Hindlimb muscle (tissue), 1 donor: ENCODE results near the gene FOXO6. TPM values are rescaled to one million over a fixed set of nuclear protein-coding genes. Genes with fewer than 3 reads are reported as not detected.

Experiments used
- DNase-seq: peaks from one replicate; pipeline ENCODE4 v3.0.0-alpha.2; 2013
- polyA plus RNA-seq: library from polyadenylated mRNA; unstranded; fragments of 120-200 nt; gene quantifications from one replicate; pipeline ENCODE4 v1.2.1, GENCODE V29; 2013; ENCODE audit not compliant: insufficient read length

The FOXO6 gene
- polyA plus RNA-seq, 1 donor: 15.0 TPM

GRCh38 chr1:41411229-41411628, 50.0 kb downstream of the FOXO6 start:
- no peak for DNase-seq

DNA sequence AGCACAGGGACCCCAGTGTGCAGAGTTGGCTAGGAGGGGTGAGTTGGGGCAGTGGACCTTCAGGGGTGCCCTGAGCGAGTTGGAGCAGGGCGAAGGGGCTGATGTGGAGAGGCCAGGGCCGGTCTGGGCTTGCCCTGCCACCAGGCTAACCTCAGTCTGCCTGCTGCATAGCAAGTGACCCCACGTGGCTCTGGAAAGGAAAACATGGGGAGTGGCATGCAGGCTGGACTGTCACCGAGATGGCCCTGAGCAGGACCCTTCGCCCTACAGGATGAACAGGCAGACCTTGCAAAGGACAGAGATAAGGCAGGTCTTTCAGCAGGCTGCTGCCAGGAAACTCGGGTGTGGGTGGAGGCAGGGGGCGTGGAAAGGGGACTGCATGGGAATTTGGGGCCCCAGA, 51.5 kb downstream of the FOXO6 start:
- no peak for DNase-seq

DNA sequence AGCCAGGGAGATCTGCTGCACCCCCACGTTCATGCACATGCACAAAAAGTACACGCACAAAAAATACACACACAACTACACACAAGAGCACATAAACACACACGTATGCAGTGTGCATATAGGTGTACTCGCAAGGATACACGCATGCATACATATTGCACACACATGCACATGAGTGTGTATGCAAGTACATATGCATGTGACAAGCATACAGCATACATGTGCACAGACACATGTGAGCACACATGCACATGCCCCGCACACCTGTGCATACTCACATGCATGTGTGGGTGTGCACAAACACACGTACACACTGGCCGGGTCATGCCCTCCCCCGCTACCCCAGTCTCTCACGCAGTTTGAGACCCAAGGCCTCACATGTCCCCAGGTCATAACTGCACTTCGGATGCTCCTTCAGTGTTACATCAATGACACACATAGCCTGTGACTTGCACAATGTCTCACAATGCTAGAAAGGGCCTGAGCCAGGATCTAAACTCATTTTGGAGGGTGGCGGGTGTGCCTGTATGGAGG, 52.6 kb downstream of the FOXO6 start:
- no peak for DNase-seq

- no peak for DNase-seq
Measured at GRCh38 chr1:41414296-41414695, 53.1 kb downstream of the FOXO6 start.

DNA sequence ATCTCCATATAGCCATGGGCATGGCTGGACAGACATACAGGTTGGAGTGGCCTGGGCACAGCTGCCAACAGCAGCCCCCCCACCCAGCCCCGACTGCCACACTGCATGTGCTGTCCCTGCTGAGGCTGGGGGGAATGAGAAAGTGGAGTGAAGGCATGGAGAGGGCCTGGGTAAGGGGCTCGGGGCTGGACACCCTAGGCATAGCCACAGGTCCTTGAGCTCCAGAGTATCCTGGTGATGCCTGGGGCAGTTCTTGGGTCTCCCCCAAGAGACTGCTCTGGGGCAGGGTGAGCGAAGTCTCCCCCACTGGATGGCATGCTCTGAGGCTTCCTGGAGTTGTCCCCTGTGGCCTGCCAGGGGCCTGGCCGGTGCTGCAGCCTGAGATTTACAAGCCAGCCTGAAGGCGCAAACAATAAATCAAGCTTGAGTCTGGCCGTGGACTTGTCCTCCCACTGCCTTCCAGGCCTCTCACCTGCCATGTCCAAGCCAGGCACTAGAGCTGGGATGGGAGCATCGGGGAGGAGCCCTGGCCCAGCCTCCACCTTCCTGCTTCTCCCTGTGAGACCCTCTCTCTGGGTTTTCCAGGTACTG, 53.6 kb downstream of the FOXO6 start:
- DNase-seq: no peak

DNA sequence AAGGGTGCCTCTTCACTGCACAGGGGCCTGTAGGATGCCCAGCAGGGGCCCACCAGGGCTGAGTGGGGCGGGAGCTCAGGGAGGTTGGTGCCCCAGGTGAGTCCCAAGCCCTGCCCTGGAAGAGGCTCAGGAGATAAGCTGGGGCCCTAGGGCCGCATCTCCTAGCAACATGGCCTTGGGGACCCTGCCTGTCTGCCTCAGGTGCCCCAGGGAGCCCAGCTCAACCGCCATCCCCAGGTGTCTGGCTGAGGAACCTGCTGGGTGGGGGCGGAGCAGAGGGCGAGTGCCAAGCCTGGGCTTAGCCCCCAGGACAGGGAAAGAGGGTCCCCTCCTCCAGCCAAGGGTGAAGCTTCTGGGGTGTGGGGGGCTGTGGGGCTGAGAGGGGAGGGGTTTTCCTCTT, 54.8 kb downstream of the FOXO6 start:
- DNase-seq: no peak

DNA sequence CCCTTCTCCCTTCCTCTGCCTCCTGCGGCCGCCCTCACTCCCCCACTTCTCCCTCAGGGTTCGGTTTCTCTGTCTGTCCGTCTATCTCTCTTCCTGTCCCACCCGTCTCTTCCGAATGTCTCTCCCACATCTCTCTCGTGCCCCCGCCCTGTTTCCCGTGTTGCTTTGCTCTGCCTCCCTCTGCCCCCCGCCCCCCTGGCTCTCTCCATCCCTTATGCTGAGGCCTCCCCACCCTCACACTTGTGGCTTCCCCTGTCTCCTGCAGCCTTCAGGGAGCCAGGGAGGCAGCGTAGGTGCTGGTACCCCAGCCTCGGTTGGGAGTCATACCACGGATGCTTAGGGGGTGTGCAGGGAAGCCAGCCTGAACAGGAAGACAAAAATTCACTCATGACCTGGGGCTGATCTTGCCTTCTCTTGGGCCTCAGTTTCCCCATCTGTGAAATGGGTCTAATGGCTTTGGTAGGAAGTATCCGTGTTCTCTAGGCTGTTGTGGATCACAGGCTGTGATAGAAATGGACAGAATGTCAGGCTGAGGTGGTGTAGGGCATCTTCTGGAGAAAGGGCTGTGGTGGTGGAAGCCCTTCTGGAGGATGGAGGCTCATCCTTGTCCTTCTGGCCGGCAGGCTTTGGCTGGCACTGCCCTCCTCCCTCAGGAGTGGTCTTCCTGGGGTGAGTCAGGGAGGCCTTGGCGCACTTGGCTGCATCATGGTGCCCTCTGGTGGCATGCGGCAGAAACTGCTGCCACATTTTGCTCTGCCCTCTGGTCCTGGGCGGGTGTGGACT, 55.5 kb downstream of the FOXO6 start:
- peak; percentile 66 for DNase-seq

- DNase-seq: no peak
Measured at GRCh38 chr1:41417335-41417682, 56.1 kb downstream of the FOXO6 start.

DNA sequence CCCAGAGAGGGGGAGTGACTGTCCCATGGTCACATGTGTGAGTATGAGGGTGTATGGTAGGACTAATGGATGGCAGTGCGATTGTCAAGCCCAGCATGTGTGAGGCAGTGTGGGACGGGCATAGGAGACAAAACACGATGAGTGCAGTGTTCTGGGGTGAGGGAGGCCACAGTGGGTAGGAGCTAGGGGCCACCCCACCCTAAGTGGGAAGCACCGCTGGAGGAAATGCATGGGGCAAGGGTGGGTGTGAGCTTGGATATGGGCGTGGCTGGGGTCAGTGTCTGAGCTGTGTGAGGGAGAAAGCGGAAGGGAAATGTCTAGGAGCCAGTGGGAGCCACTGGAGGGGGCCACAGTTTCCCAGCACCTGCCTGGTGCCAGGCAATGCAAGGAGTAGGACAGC, 56.5 kb downstream of the FOXO6 start:
- no peak for DNase-seq

DNA sequence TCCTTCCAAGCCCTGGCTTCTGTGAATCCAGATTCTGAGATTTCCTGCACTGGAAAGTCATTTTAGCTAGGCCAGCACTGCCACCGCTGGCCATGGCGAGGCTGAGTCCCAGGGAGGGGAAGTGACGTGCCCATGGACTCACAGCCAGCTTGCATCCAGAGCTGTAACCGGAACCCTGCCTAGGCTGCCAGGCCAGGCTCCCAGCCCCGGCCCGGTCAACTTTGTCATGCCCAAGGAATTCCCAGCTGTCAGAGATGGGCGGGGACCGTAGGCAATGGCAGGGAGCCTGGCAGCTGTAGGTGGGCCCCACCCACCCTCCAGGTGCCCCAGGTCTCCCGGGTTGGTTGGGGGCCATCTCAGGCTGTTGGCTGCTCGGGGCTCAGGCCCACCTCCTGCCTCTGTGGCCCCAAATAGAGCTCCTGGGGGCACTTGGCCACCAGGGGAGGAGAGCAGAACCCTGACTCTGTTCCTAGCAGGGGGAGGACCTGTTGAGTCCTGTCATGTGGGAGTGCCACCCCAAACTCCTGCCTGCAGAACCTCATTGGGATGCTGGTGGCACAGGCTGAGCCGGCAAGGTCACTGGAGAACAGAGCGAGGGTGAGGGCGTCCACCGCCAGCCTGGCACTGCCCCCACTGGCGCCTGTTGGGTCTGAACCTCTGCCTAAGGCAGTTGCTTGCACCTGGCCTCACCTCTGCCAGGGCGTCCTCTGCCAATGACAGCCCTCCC, 57.8 kb downstream of the FOXO6 start:
- peak; percentile 84 for DNase-seq

DNA sequence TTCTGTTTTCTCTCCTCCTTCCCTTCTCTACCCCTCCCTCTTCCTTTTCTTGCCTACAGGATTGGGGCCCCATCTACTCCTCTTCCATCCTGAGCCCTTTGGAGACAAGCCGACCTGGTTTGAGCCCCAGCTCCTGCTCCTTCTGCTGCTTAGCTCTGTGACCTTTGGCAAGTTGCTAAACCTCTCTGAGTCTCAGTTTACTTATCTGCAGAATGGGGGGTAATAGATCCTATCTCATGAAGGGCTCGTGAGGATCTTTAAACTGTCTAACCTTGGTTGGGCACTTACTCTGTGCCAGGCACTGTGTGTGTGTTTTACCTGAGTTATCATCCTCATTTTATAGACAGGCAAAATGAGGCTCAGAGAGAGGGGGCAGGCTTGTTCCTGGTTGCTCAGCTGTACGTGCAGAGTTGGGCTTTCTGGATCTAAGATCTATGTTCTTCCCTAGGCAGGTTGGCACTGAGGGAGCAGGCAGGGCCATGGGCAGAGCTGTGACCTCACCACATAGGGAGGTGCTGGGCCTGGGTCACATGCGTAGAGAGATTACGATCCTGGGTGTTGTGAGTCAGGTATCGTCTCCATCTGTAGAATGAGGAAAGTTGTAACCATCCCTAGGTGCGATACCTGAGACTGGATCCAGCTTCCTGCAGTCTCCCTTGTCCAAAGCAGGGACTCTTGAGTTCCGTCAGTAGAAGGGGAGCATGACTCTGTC, 58.5 kb downstream of the FOXO6 start:
- no peak for DNase-seq

DNA sequence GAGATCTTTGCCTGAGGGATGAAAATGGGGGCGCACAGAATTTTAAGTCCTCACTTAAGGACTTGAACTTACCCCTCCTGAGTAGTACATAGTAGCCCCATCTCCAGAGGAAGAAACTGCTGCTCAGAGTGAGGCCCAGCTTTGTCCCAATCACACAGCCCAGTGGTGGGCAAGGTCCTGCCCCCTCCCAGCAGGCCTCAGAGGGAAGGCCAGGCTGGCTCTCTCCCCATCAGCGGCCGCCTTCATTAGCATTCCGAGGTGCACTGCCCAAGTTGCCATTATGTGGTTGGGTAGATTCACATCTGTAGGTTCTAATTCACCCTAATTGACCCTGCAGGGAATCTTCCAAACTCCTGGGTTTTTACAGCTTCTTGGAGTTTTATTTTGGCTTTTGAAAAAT, 59.1 kb downstream of the FOXO6 start:
- DNase-seq: no peak

DNA sequence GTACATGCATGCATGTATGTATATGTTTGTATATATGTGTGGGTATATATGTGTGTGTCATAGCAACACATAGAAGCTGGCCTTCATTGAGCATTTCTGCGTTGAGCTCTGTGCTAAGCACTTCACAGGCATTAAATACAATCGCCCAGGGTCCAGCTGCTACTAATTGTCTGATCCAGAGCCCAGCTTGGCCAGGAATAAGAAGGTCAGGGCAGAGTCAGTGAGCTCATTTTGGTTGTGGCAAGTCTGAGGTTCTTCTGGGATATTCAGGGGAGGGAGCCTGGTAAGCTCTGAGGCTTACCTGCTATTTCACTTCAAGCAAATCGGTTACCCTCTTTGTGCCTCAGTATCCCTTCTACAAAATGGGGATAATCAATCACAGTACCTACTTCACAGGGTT, 59.6 kb downstream of the FOXO6 start:
- DNase-seq: no peak

- DNase-seq: no peak
Measured at GRCh38 chr1:41422306-41422705, 61.1 kb downstream of the FOXO6 start.

DNA sequence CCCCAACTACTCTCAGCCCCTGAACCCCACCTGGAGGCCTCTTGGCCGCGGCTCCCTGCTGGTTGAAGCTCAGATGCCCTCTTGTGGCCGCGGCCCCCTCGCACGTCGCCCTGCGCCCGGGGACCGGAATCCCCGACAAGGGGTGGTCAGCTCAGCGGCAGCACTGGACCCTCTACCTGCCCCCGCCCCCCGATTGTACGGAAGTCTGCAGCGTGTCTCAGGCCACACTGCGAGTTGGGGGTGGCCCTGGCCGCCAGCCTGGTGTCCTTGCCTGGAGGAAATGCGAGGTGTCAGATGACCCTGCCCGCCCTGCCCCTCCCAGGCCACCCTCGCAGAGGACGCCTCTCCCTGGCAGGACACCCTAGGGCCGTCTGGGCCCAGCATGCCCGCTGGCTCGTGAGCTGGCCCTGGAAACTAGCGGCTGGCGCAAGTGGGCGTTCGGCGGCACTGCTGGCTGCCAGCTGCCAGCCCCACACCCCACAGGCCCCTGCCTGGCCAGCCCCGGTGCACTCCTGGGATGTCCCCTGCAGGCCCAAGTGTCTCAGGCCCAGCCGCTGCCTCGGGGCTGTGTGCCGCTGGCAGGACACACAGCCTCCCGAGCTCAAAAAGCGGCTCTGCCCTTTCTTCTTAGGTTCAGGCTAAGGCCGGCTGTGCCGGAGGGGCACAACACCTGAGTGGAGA, 62.4 kb downstream of the FOXO6 start:
- no peak for DNase-seq

GRCh38 chr1:41424581-41425118, 63.4 kb downstream of the FOXO6 start:
- DNase-seq: no peak

GRCh38 chr1:41425369-41425768, 64.1 kb downstream of the FOXO6 start:
- DNase-seq: no peak

DNA sequence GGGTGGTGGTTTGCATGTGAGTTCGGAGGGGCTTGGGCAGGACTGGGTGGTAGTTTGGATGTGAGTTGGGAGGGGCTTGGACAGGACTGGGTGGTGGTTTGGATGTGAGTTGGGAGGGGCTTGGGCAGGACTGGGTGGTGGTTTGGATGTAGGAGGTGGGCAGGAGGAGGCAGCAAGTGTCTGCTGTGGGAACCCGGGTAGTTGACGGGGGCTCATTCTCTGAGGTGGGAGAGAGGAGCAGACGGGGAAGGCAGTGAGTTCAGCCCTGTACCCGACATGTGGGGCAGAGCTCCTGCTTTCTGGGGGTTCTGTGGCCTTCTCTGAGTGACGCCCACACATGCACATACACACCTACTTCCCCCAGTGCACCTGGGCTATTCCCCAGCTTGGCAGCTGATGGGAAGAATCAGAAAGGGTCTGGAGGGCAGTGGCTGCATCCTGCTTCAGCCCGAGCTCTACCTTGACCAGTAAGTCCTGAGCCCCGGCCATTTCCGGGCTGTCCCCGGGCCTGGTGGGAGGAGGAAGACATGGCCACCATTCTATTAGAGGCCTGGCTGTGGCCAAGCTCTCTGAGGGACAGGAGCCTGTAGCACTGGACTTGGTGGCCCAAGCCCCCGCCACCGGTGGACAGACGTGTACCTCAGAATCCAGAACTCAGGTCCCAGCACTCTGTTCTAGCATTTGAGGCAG, 65.1 kb downstream of the FOXO6 start:
- no peak for DNase-seq

DNA sequence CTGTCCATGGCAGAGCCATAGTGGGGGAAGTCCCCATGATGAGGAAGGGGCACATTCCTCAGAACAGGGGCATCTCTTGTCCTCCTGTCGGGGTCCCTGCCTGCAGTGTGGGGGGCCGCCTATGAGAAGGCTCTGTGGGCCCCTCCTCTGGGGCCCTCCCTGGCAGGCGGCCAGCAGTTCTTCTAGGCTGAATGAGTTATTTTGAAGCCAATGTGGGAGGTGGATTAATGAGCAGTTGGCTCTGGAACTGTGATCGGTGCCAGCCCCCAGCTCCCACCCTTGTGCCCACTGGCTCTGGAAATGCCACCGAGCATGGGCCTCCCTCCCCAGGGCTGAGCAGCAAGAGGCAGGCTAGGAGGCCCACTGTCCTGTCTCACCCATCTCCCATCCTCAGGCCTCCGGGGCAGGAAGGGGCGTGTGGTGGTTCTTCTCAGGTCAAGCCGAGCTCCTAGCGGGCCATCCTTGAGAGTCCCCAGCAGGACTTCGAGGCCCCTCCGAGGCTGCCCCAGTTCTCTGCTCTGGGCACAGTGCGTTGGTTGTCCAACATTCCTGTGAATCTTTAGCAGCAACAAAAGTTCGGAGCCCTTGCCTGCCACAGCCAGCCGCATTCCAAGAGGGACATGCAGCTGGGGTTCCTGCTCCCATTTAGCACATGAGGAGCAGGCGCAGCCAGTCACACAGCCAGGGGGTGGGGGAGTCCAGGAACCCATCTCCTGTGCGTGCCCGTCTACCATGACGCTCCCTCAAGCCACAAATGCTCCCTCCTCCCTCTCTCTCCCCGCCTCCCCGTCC, 66.1 kb downstream of the FOXO6 start:
- no peak for DNase-seq

DNA sequence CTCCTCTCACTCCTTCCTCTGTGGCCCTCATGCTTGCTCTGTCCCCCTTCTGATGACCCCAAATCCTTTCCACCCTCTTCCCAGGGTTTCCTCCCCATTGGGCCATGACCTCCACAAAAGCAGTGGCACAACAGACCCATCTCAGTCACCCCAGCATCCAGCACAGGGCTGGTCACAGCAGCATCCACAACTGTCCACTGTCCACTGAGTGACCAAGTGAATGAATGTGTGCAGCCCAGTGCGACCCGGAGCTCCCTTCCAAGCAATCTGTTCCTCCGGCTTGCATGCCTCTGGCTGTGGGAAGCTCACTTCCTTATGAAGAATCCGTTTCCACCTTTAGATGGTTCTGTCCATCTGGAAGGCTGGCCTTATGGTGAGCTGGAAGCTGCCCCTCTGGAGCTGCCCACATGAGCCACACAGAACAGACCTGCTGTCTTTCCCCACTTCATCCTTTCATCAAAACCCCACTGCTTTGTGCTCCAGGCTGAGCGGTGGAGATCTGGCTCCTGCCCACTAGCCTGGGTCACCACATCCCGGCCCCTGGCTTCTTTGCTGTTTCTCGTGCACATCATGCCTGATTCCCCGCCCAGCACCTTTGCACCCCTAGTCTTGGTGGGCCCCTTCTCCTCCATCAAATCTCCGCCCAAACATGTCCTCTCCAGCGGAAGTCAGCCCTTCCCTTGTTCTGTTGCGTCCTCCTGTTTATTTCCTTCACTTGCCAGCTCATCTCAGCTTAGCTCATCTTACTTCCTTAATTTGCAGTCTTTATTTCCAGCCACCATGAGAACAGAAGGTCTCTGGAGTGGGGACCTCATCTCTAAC, 66.9 kb downstream of the FOXO6 start:
- DNase-seq: no peak
